K562 (cell line): Measurements from ENCODE around the gene IMP4.

ENCODE experiments used
- SNRNP70 ChIP-seq: fragments of 200-400 bp; formaldehyde crosslinking; optimal IDR thresholded peaks from 2 replicates; pipeline ENCODE3; 2017; ENCODE audit warnings: low read depth, low read length
- ZNF561 ChIP-seq: fragments of 450-650 bp; formaldehyde crosslinking; conservative IDR thresholded peaks from 2 replicates; pipeline ENCODE4 v1.4.0; 2020; ENCODE audit warnings: mild to moderate bottlenecking, moderate library complexity
- ZSCAN29 ChIP-seq: fragments of 450-650 bp; IDR thresholded peaks from 2 replicates; pipeline ENCODE4 v1.6.1; 2017
- TF ChIP-seq, protein P1 (sequence below), 3 experiments: IDR thresholded peaks in 2 of 3; conservative IDR thresholded peaks in 1 of 3; 2 replicates each; pipeline ENCODE4 v1.5.1; 2011 to 2012; ENCODE audit warnings: low read length in 3 of 3, mild to moderate bottlenecking in 3 of 3, control low read depth in 2 of 3, improper control_type of control experiment in 1 of 3, inconsistent platforms in 1 of 3, low read depth in 1 of 3, mixed read lengths in 1 of 3, moderate library complexity in 1 of 3; ENCODE audit not compliant: insufficient read depth in 2 of 3
- TF ChIP-seq, protein P2 (sequence below): fragments of 250-450 bp; sonication (Bioruptor Pico); IDR thresholded peaks from 2 replicates; pipeline ENCODE4 v1.4.0; 2020; ENCODE audit warnings: mild to moderate bottlenecking

DNA sequence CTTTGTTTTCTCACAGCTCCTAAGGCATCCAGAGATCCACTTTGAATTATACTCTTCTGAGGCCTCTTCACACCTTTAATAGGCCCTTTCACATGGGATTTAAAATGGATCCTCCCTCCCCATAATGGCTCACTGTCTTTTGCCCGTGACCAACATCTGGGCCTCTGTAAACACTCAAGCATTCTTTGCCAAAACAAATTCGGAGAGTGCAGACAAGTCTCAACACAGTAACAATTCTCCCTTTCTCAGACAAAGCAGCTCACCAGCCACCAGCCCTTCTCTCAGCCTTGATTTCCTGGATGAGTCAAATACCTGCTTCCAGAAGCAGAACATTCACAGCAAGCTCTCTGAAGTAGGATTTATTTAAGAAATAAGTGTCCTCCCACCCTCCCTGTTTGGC is 14.0 kb upstream of the IMP4 start:
- TF ChIP-seq ZNF561 (CRISPR knock-in tag) = no peak
- TF ChIP-seq, protein P1, sequence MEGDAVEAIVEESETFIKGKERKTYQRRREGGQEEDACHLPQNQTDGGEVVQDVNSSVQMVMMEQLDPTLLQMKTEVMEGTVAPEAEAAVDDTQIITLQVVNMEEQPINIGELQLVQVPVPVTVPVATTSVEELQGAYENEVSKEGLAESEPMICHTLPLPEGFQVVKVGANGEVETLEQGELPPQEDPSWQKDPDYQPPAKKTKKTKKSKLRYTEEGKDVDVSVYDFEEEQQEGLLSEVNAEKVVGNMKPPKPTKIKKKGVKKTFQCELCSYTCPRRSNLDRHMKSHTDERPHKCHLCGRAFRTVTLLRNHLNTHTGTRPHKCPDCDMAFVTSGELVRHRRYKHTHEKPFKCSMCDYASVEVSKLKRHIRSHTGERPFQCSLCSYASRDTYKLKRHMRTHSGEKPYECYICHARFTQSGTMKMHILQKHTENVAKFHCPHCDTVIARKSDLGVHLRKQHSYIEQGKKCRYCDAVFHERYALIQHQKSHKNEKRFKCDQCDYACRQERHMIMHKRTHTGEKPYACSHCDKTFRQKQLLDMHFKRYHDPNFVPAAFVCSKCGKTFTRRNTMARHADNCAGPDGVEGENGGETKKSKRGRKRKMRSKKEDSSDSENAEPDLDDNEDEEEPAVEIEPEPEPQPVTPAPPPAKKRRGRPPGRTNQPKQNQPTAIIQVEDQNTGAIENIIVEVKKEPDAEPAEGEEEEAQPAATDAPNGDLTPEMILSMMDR (IDR thresholded peaks at IDR 0.05 in 2 of 3, conservative IDR thresholded peaks at IDR 0.05 in 1 of 3; ENCODE audit: insufficient read depth in 2 of 3, low read depth in 1 of 3, low read length in 3 of 3) = no peak
- no peak for TF ChIP-seq ZSCAN29
- TF ChIP-seq, protein P2, sequence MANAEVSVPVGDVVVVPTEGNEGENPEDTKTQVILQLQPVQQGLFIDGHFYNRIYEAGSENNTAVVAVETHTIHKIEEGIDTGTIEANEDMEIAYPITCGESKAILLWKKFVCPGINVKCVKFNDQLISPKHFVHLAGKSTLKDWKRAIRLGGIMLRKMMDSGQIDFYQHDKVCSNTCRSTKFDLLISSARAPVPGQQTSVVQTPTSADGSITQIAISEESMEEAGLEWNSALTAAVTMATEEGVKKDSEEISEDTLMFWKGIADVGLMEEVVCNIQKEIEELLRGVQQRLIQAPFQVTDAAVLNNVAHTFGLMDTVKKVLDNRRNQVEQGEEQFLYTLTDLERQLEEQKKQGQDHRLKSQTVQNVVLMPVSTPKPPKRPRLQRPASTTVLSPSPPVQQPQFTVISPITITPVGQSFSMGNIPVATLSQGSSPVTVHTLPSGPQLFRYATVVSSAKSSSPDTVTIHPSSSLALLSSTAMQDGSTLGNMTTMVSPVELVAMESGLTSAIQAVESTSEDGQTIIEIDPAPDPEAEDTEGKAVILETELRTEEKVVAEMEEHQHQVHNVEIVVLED (CRISPR knock-in tag) = no peak
- no peak for TF ChIP-seq SNRNP70
